NCI-H1105 treated with DMSO at 0.1 percent for 48 hours (cell line): ENCODE data around the gene AMOTL2.

Source experiments
- DNase-seq: peaks from one replicate; lab custom pipeline; 2025; lab: John Stamatoyannopoulos, UW

AMOTL2 gene

GRCh38 chr3:134333522-134334181 is 40.6 kb downstream of the AMOTL2 start:
- no peak for DNase-seq

GRCh38 chr3:134332344-134332743 is 41.9 kb downstream of the AMOTL2 start:
- DNase-seq, result no peak

- DNase-seq, result no peak
Observed at GRCh38 chr3:134331811-134332199, 42.4 kb downstream of the AMOTL2 start.

GRCh38 chr3:134330883-134331810 is 43.1 kb downstream of the AMOTL2 start:
- no peak for DNase-seq

- no peak for DNase-seq
Observed at GRCh38 chr3:134328846-134329245, 45.4 kb downstream of the AMOTL2 start.

- DNase-seq, result no peak
Observed at GRCh38 chr3:134328147-134328591, 46.1 kb downstream of the AMOTL2 start.

- no peak for DNase-seq
Observed at GRCh38 chr3:134327594-134327975, 46.7 kb downstream of the AMOTL2 start.

GRCh38 chr3:134326760-134327593 is 47.3 kb downstream of the AMOTL2 start:
- no peak for DNase-seq

- no peak for DNase-seq
Observed at GRCh38 chr3:134326126-134326525, 48.1 kb downstream of the AMOTL2 start.

- DNase-seq, result no peak
Observed at GRCh38 chr3:134325706-134326105, 48.5 kb downstream of the AMOTL2 start.

GRCh38 chr3:134325061-134325705 is 49.1 kb downstream of the AMOTL2 start:
- DNase-seq, result no peak

GRCh38 chr3:134323966-134324962 is 50.0 kb downstream of the AMOTL2 start:
- DNase-seq, result no peak

GRCh38 chr3:134322286-134322685 is 52.0 kb downstream of the AMOTL2 start:
- no peak for DNase-seq

GRCh38 chr3:134320749-134321148 is 53.5 kb downstream of the AMOTL2 start:
- no peak for DNase-seq

GRCh38 chr3:134319931-134320330 is 54.3 kb downstream of the AMOTL2 start:
- no peak for DNase-seq

- no peak for DNase-seq
Observed at GRCh38 chr3:134318166-134318565, 56.1 kb downstream of the AMOTL2 start.

- DNase-seq, result no peak
Observed at GRCh38 chr3:134317106-134317947, 56.9 kb downstream of the AMOTL2 start.

GRCh38 chr3:134315286-134316106 is 58.8 kb downstream of the AMOTL2 start:
- no peak for DNase-seq
